GM13976 (cell line): ENCODE measurements around the gene CCSER2.

ENCODE experiments used
- DNase-seq: peaks from one replicate; pipeline ENCODE4 v3.0.0; 2012; ENCODE audit warnings: low spot score
- in situ Hi-C: fragments of 300-500 bp; cut with MboI; formaldehyde crosslinking; loops from one replicate; pipeline ENCODE4 v1.12.0; 2022; ENCODE audit warnings: low sequenced_read_pairs, mixed read lengths, inconsistent platforms; ENCODE audit not compliant: unreplicated experiment
- TF ChIP-seq, protein P1 (sequence below): IDR thresholded peaks from 2 replicates; pipeline ENCODE4 v1.5.1; 2012; ENCODE audit warnings: borderline replicate concordance, mild to moderate bottlenecking; ENCODE audit not compliant: insufficient read depth; ENCODE audit errors: extremely low read depth, missing control alignments, control extremely low read depth

CCSER2 gene

DNA sequence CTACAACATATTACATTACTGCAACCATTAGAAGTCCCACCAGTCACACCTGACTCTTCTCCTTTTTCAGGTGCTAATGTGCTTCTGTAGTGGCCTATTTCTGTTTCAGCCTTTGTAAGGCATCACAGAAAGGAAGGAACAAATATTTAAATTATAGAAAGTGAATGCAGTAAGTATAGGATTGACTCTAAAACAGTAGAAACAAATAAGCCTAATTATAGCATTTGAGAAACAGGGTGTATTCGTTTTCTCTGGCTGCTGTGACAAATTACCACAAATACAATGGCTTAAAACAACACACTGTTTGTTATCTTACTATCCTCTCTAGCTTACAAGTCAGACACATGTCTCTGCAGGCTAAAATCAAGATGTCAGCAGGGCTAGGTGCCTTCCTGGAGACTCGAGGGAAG, 69.4 kb downstream of the CCSER2 start:
- in situ Hi-C loops, result no loop called here
- DNase-seq, result no peak
- TF ChIP-seq, protein P1, sequence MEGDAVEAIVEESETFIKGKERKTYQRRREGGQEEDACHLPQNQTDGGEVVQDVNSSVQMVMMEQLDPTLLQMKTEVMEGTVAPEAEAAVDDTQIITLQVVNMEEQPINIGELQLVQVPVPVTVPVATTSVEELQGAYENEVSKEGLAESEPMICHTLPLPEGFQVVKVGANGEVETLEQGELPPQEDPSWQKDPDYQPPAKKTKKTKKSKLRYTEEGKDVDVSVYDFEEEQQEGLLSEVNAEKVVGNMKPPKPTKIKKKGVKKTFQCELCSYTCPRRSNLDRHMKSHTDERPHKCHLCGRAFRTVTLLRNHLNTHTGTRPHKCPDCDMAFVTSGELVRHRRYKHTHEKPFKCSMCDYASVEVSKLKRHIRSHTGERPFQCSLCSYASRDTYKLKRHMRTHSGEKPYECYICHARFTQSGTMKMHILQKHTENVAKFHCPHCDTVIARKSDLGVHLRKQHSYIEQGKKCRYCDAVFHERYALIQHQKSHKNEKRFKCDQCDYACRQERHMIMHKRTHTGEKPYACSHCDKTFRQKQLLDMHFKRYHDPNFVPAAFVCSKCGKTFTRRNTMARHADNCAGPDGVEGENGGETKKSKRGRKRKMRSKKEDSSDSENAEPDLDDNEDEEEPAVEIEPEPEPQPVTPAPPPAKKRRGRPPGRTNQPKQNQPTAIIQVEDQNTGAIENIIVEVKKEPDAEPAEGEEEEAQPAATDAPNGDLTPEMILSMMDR, result no peak

- DNase-seq, result no peak
- TF ChIP-seq, protein P1, result no peak
- in situ Hi-C loops, result no loop called here
Measured at GRCh38 chr10:84398696-84399095, 70.3 kb downstream of the CCSER2 start.

GRCh38 chr10:84401854-84402611, 73.6 kb downstream of the CCSER2 start:
- no peak for DNase-seq
- in situ Hi-C loops, result no loop called here
- TF ChIP-seq, protein P1, result no peak

DNA sequence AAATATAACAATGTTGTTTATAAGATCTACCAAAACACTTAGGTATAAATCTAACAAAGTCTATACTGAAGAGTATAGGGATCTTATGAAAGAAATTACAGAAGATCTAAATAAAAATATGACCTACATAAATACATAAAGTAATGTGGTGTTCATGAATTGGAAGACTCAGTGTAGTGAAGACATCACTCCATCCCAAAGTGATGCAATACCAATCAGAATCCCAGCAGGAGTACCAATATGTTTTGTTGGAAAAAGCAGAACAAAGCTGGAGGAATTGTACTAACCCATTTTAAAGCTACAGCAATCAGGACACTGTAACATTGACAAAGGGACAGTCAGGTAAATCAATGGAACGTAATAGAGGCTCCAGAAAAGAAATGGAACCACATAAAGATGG, 76.4 kb downstream of the CCSER2 start:
- in situ Hi-C loops, result no loop called here
- TF ChIP-seq, protein P1, result no peak
- DNase-seq, result no peak

DNA sequence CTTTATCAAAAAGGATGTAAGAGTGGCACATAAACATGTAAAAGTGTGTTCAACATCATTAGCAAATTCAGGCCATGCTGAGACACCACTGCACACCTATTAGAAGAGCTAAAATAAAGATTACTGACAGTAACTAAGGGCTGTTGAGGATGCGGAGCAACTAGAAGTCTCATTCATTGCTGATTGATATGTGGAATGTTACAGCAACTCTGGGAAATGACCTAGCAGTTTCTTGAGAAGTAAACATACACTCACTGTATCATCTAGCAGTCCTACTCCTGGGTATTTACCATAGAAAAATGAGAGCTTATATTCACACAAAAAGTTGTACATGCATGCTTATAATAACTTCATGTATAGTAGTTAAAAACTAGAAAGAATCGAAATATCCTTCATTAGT, 77.3 kb downstream of the CCSER2 start:
- TF ChIP-seq, protein P1, result no peak
- no peak for DNase-seq
- in situ Hi-C loops, result no loop called here

GRCh38 chr10:84406561-84406960, 78.2 kb downstream of the CCSER2 start:
- in situ Hi-C loops, result no loop called here
- TF ChIP-seq, protein P1, result no peak
- no peak for DNase-seq

DNA sequence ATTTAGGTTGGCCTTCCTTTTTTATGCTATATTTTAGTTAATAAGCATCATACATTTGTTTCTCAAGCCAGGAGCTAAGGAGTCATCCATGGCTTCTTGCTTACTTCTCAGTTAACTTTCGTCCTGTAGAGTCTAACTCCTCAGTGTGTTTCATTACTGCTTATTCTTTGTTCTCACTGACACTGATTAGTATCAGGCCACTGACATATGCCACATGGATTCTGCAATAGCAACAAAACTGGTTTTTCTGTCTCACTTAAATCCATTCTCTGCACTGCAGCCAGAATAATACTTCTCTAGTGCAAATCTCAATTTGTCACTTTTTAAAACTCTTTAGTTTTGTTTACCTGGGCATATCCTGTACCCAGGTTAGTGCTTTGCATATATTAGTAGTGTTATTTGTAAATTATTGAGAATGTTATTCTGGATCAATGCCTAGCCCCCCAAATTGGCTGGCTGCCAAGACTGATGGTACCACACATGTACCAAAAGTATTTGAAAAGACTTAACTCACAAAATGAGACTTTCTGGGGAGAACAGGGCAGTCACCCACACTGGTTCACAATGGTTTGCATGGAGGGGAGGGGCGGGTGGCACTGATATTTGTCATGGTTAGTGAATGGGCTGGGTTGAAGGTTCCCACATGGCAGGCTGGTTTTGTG, 79.1 kb downstream of the CCSER2 start:
- in situ Hi-C loops, result no loop called here
- DNase-seq, result no peak

More for the DNA sequence above, 79.1 kb downstream of the CCSER2 start:
- TF ChIP-seq, protein P1, result no peak
